NK-92 (cell line): ENCODE measurements around the gene CASQ2.
"Not testable (repeated sequence)": the region's sequence is repeated elsewhere in the genome, so short reads cannot be mapped to it uniquely, and the experiment has no call there.

ENCODE experiments used
- DNase-seq: peaks from one replicate; lab custom pipeline; 2025; ENCODE audit not compliant: unreplicated experiment; lab: John Stamatoyannopoulos, UW

The CASQ2 gene

GRCh38 chr1:115781343-115781742, 12.8 kb upstream of the CASQ2 start:
- no peak for DNase-seq

DNA sequence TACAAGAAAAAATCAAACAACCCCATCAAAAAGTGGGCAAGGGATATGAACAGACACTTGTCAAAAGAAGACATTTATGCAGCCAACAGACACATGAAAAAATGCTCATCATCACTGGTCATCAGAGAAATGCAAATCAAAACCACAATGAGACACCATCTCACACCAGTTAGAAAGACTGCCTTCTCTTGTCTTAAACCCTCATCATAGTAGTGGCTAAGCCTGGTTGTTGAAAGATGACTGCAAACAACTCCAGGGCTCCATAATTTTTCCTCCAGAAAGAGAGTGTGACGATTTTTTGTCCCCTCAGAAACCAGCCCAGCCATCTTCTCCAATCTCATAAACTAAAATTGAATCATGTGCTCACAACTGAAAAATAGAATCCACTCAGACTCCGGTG, 12.1 kb upstream of the CASQ2 start:
- not testable (repeated sequence) for DNase-seq

GRCh38 chr1:115779075-115779474, 10.6 kb upstream of the CASQ2 start:
- DNase-seq = not testable (repeated sequence)

DNA sequence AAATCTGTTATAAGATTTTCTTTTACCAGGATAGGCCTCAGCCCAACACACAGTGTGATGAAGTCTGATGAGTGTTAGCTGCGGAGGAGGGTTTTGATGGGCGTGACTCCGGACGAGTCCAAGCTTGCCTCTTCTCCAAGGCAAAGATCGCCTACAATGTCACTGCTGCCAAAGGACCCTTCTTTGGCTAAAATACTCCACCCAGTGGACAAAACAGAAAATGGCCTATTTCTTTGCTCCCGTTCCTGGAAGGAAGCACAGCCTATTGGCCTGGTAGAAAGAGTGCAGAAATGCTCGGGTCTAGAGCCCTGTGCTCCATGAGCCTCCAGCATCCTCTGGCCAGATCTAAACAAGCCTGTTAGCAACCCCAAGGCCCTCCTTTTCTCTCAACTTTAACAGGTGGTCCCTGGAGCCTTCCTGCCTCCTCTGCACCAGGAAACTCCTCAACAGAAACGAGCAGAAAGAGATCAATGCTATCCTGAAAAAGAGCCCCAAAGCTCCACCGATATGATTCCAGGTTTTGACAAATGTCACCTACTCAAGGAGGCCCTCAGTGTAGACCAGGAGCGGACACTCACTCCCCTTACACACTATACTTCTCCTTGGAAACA, 3.4 kb upstream of the CASQ2 start:
- no peak for DNase-seq

GRCh38 chr1:115771094-115771846, 2.8 kb upstream of the CASQ2 start:
- no peak for DNase-seq

DNA sequence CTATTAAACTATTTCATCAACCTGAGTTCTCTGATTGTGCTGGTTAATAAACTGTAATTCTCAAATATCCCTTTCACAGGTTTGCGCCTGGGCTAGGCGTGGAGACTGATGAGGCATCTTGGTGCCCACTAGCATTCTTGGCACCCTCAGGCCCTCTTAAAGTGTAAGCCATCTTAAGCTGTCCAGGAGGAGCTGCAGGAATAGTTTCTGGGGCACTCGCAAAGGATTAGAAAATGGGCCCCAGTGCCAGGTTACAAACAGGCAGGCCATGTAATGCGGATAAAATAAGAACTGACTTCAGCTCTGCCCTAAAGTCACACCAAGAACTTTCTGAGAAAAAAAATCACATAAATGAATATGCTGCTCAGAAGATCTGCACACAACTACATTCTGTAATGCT, 1.1 kb downstream of the CASQ2 start:
- DNase-seq = no peak

DNA sequence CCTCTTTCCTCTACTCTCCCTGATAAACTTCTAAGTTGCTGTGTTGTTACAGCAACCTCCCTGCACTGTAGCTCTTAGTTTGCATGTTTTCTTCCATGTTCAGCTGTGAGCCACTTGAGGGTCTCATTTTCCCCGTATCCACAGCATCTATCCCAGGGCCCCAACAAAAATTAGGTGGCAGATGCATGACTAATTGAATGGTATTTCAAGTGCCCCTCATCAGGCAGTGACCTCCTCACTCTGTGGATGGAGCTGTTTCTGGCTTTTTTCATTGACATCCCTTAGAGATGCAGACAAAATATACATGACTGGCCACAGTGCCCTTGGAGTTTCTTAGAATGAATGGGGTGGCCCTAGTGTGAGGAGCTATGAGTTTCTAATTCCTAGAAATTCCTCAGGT, 3.4 kb downstream of the CASQ2 start:
- DNase-seq = no peak

- DNase-seq = no peak
Measured at GRCh38 chr1:115764541-115764940, 4.0 kb downstream of the CASQ2 start.

DNA sequence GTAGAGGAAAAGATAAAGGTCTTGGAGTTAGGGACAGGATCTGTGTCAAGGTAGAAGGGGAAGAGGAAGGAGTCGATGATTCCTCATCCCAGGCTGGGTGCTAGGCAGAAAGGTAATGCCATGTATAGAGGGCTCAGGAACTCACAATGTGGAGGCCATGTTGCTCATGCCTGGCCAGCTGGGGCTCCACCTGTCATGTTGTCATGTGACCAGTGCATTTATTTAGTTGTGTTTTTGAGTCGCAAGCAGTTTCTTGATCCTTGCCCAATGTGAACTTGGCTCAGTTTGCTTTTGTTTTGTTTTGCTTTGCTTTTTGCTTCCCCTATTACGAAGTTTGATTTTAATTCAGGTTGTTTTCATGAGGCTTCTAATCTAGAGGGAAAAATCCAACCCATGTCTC, 5.7 kb downstream of the CASQ2 start:
- no peak for DNase-seq

- DNase-seq = no peak
Measured at GRCh38 chr1:115761601-115762302, 6.8 kb downstream of the CASQ2 start.

GRCh38 chr1:115757856-115758255, 10.7 kb downstream of the CASQ2 start:
- no peak for DNase-seq

DNA sequence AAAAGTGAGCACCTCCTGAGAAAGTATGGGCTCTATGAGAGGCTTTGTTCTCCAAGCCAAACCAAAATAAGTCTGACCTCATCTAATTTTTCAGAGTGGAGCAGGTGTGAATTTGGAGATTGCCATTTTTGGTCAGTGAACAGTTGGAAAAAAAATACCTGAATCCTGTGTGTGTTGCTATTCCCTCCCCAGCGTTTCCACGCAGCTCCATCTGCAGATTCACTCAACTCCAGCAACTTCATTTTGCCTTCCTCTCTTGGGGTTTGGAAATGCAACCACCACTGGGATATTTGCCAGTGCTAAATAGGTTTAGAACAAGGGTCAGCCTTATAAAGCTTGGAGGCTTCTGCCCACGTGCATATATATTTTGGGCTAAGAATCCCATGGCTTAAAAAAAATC, 11.2 kb downstream of the CASQ2 start:
- no peak for DNase-seq

DNA sequence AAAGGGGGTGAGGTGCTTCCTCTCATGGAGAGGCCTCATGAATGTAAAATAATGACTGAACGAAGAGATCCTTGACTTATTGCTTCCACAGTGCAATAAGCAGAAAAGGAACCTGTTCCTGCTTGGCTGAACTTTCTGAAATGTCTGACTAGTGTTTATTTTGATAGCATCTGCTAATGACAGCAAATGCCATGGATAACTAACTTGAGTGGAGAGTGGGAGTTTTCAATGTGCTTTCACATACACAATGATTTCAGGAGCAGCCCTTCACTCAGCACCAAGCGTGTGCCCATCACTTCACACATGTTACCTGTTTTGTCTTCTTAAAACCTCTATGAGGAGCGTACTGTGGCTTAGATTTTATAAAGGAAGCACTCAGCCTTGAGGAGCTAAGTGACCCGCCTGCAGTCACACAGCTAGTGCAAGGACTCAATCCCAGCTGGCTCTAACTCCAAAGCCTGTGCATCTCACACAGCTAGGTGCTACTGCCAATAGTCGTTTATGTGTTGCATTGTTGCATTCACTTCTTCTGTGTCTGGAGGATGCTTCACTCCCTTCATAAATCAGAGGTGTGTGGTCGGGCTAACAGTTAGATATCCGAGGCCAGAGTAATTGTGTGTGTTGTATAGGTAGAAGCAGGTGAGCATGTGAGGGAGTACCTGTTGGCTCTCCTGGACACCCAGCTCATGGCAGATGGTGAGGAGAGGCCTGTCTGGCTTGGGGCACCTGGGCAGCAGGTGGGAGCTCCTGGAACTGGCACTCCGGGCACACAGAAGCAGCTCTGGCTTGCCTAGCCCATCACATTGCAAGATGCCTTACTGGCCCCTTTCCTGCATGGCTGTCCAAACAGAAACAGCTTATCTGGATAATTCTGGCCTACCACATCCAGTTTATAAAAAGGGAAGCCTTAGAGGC, 12.8 kb downstream of the CASQ2 start:
- no peak for DNase-seq

DNA sequence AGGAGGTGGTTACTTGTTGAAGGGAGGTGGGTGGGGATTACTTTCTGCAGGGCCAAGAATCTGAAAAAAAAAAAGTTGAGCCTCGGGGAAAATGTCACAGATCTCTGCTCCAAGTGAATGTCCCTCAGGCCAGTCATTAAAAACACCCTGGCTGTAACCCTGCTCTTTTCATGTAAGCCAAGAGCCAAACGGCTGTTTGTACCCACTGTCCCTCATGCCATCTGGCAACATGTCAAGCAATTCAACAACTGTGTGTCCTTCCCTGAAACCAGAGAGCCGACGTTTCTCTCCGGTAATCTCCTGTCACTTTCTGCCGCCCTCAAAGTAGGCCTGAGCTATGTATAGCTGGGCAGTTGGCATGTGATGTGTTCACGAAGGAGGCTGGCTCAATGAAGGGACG, 14.7 kb downstream of the CASQ2 start:
- no peak for DNase-seq

GRCh38 chr1:115753361-115753760, 15.2 kb downstream of the CASQ2 start:
- no peak for DNase-seq

DNA sequence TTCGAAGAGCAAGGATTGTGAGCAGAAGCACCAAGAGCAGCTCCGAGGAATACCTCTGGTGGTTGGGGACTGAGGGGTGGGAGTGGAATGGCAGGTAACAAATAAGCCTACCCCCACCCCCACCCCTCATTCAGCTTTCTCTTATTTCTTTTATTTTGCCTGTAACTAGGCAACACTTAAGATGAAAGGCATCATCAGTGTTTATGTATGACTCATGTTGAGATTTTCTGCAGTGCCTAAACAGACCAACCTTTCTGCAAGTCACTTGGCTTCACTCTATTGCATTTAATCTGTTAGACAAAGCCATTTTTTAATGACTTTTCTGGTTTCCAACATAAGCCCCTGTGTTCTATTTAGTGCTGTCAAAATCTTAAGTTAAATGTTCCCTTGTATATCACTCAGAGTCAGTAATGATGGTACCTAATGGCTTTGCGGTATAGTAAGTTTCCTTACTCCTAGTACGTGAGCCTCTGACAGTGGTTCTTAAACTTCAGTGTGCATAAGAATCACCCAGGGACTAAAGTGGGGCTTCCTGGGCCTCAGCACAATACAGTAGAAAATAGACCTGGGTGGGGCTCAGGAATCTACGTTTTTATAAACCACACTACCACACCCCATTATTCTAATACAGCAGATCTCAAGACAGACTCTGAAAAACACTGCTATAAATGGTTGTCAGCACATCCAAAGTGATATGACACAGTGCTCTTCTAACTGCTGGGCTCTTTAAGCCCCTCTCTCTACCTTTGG, 19.9 kb downstream of the CASQ2 start:
- DNase-seq = no peak

- no peak for DNase-seq
Measured at GRCh38 chr1:115746021-115746690, 22.4 kb downstream of the CASQ2 start.

- DNase-seq = no peak
Measured at GRCh38 chr1:115744646-115745275, 23.8 kb downstream of the CASQ2 start.

- DNase-seq = no peak
Measured at GRCh38 chr1:115740811-115741210, 27.7 kb downstream of the CASQ2 start.
